ENCODE results near the gene FTO.

Gene FTO

DNA sequence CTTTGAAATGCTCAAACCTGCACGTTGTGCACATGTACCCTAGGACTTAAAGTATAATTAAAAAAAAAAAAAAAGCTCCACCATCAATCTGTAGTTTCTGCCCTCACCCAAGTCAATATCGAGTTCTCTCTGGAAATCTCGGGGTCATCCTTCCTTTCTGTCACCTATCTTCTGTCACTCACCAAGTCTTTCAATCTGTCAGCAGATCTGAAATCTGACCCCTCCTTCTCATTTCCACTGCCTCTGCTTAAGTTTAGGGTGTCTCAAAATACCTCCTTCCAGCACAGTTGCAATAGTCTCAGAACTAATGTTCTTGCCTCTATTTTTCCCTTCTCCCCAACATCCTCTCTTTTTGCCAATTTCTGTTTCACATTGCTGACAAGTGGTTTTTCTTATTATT, 32.3 kb downstream of the FTO start:
- TF ChIP-seq, protein P1, sequence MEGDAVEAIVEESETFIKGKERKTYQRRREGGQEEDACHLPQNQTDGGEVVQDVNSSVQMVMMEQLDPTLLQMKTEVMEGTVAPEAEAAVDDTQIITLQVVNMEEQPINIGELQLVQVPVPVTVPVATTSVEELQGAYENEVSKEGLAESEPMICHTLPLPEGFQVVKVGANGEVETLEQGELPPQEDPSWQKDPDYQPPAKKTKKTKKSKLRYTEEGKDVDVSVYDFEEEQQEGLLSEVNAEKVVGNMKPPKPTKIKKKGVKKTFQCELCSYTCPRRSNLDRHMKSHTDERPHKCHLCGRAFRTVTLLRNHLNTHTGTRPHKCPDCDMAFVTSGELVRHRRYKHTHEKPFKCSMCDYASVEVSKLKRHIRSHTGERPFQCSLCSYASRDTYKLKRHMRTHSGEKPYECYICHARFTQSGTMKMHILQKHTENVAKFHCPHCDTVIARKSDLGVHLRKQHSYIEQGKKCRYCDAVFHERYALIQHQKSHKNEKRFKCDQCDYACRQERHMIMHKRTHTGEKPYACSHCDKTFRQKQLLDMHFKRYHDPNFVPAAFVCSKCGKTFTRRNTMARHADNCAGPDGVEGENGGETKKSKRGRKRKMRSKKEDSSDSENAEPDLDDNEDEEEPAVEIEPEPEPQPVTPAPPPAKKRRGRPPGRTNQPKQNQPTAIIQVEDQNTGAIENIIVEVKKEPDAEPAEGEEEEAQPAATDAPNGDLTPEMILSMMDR (conservative IDR thresholded peaks at IDR 0.05; ENCODE audit: low read depth, low read length), result no peak
- H3K4me3 ChIP-seq (ENCODE audit: low read depth, low read length), result no peak overlapping the region
- DNase-seq (ENCODE audit: low read depth), result no peak

DNA sequence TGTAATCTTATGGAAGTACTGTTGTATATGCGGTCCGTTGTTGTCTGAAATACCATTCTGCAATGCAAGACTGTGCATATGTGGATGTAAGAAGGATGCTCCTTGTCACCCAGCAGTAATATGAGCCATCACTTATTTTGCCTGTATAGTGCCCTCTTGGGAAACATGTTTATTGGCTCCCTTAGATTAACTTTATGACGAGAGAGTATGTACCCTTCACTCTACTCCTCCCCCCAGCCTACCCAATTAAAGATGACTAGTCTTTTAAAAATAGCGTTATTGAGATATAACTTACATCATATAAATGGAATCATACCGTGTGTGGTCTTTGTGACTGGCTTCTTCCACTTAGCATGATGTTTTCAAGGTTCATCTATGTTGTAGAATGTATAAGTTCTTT, 33.6 kb downstream of the FTO start:
- H3K4me3 ChIP-seq (ENCODE audit: low read depth, low read length), result no peak overlapping the region
- TF ChIP-seq, protein P1 (conservative IDR thresholded peaks at IDR 0.05; ENCODE audit: low read depth, low read length), result no peak
- no peak for DNase-seq (ENCODE audit: low read depth)

DNA sequence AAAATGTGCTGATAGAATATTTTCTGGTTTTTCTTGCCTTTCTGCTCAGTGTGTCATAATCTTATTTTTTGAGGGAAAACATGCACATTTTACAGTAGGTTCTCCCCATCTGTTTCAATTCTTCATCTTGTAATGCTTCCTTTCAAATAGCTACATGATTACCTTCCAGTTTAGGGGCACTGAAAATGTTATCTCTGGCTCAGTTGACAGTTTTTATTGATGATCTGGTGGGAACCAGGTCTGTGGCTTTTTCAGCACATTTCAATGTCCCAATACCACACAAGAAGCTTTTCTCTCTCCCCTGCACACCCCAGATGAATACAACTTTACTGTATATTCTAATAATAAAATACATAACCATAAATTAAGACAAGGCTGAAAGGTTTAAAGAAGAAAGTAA, 36.5 kb downstream of the FTO start:
- H3K4me3 ChIP-seq (ENCODE audit: low read depth, low read length), result no peak overlapping the region
- TF ChIP-seq, protein P1 (conservative IDR thresholded peaks at IDR 0.05; ENCODE audit: low read depth, low read length), result no peak
- DNase-seq (ENCODE audit: low read depth), result no peak

DNA sequence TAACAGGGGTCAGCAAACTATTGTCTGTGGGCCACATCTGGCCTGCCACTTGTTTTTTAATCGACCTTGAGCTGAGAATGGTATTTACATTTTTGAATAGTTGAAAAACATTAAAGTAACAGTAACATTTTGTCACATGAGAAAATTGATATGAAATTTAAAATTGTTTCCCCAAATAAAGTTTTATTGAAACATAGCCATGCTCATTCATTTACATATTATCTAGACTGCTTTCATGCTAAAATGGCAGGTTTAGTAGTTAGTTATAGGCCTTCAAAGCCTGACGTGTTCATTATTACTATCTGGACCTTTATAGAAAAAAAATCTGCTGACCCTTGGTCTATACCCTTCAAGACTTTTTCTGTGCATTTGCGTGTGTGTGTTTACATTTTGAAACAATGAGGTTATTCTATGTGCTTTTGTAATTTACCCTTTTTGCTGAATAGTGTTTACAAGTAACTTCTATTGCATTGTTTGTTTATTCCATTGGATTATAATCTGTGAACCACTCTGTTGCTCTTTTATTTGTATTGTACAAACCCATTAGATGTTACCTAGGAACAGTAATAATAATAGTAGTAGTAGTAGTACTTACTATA, 37.1 kb downstream of the FTO start:
- no peak for DNase-seq (ENCODE audit: low read depth)
- TF ChIP-seq, protein P1 (conservative IDR thresholded peaks at IDR 0.05; ENCODE audit: low read depth, low read length), result no peak
- H3K4me3 ChIP-seq (ENCODE audit: low read depth, low read length), result no peak overlapping the region

DNA sequence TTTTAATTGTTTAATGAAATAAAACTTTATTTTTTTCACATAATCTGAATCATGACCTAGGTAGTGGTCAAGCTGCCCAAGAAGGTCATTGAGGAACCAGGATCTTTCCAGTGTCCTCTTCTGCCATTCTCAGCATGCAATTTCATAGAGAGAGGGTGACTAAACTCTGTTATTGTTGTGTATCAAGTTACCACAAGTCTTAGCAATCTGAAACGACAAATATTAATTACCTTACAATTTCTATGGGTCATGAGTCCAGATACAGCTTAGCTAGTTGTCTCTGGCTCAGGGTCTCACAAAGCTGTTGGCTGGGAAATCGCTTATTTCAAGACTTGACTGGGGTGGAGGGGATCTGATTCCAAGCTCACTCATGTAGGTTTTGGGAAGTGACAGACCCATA, 37.6 kb downstream of the FTO start:
- H3K4me3 ChIP-seq (ENCODE audit: low read depth, low read length), result no peak overlapping the region
- TF ChIP-seq, protein P1 (conservative IDR thresholded peaks at IDR 0.05; ENCODE audit: low read depth, low read length), result no peak
- no peak for DNase-seq (ENCODE audit: low read depth)

DNA sequence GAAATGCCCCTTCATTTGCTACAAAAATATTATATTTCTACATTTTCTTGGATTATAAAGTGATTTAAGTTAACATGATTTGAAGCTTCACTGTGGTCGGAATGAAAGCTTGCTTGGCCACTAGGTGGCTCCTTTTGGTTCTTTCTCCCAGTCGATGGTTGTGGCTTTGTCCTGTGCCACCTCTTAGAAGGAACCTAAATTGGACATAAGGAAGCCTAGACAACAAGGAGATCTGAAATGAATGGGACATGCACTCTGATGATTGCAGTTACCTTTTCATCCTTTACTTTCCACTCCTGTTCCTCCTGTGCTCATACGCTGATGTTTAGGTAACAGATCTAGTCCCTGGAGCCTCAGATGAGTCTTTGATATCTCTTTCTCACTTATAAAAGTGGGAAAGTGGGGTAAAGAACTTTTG, 39.2 kb downstream of the FTO start:
- TF ChIP-seq, protein P1 (conservative IDR thresholded peaks at IDR 0.05; ENCODE audit: low read depth, low read length), result peak; percentile 81
- peak; percentile 70 for DNase-seq (ENCODE audit: low read depth)
- no peak overlapping the region for H3K4me3 ChIP-seq (ENCODE audit: low read depth, low read length)

DNA sequence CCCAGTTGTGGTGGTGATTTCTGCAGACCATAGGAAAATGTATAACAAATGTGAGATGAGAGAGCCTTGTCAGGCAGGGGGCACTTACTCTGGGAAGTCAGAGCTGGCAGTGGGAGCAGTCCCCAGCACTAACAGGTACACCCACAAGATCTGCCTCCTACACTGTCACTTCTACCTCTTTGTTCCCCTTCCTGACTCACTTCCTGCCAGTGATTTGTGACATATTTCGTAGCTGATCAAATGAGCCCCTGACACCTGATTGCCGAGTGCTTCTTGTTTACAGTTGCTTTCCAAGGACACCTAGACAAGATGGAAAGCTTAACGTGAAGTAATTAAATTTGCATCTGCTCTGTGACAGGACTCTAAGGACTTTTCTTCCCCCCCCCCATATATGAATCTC, 40.5 kb downstream of the FTO start:
- TF ChIP-seq, protein P1 (conservative IDR thresholded peaks at IDR 0.05; ENCODE audit: low read depth, low read length), result no peak
- no peak overlapping the region for H3K4me3 ChIP-seq (ENCODE audit: low read depth, low read length)
- DNase-seq (ENCODE audit: low read depth), result no peak
